Umbilical cord (tissue), 2 donors: ENCODE results near the gene METRNL. TPM values are rescaled to one million over a fixed set of nuclear protein-coding genes. Genes with fewer than 3 reads are reported as not detected.

ENCODE experiments used
- DNase-seq: peaks from one replicate; pipeline ENCODE4 v3.0.0-alpha.2; 2015; ENCODE audit warnings: low spot score
- total RNA-seq: library from RNA; depleted of rRNA; stranded (reverse); fragments of >200 nt; gene quantifications from one replicate; pipeline ENCODE4 v1.2.3, GENCODE V29; 2014; ENCODE audit warnings: low replicate concordance; ENCODE audit not compliant: insufficient read depth

The METRNL gene
- total RNA-seq, 1 donor from 2014 or later: 74.2 TPM

- no peak for DNase-seq
Observed at GRCh38 chr17:83091257-83092141, 12.1 kb downstream of the METRNL start.

DNA sequence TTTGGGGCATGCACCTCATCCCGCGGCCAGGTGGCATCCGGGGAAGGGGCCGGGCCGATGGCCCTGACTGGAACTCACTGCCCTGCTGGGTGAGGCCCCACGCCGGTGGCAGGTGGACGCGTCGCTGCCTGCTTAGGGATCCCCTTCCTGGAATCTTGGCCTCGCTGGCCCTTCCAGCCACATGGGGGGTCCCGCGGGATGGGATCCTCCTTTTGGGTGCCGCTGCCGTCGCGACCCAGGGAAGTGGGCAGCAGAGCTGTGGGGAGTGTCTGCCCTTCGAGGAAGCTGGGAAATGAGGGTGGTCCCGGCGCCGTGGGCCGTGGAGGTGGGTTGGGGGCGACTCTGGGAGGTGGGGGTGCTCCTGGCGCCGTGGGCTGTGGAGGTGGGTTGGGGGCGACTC is 12.8 kb downstream of the METRNL start:
- no peak for DNase-seq

DNA sequence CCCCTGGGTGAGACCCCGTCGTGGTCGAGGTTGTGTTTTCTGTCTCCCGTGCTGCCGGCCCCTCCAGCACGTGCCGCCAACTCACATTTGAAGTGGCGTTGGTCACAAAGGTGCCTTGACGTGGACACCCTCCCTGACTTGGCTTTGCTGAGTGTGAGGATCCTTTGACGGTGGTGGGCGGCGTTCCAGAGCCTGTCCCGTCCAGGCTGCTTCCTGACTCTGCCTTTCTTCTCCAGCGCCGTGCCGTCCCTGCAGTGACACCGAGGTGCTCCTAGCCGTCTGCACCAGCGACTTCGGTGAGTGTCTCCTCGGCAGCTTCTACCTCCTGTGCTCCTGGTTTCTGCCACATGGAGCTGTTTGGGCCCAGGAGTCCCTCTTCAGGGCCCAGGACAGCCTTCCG is 13.5 kb downstream of the METRNL start:
- no peak for DNase-seq

DNA sequence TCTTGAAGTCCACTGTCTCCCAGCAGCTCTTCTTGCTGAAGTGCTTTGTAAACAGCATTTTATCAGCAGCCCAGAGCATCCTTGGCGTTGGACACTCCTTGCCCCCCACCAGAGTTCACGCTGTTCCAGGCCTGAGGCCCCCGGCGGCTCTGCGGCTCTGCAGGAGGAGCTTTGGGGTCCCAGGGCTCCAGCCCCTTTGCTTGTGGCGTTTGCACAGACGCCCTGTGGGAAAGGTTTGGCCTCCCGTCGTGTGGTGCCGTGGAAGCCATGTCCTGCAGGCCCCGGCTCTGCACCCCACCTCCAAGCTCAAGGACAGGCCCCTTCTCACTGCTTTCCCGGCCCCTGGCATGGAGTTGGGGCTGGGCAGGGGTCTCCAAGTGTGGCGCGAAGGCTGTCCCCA is 14.1 kb downstream of the METRNL start:
- no peak for DNase-seq

GRCh38 chr17:83094291-83094690 is 14.9 kb downstream of the METRNL start:
- no peak for DNase-seq

DNA sequence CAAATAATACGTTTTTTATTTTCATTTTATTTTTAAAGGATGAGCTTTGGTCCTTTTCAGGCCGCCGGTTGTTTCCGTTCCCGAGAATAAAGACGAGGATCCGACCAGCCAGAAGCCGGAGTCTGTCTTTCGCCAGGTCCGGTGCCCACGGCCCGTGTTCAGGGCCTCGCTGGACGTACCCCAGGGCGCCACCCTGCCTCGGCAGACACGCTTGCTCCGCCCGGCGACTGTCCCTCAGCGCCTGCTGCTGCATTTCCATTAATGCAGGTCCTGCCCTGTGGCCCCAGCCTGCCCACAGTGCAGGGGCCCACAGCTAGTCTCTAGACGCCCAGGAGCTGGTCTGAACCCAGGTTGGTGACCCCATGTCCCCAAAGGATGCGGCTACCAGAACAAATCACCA is 15.6 kb downstream of the METRNL start:
- DNase-seq: no peak

- no peak for DNase-seq
Observed at GRCh38 chr17:83096401-83097224, 17.2 kb downstream of the METRNL start.

- DNase-seq: no peak
Observed at GRCh38 chr17:83097831-83098230, 18.4 kb downstream of the METRNL start.

GRCh38 chr17:83098241-83099085 is 19.1 kb downstream of the METRNL start:
- no peak for DNase-seq

- no peak for DNase-seq
Observed at GRCh38 chr17:83099086-83099555, 19.7 kb downstream of the METRNL start.

DNA sequence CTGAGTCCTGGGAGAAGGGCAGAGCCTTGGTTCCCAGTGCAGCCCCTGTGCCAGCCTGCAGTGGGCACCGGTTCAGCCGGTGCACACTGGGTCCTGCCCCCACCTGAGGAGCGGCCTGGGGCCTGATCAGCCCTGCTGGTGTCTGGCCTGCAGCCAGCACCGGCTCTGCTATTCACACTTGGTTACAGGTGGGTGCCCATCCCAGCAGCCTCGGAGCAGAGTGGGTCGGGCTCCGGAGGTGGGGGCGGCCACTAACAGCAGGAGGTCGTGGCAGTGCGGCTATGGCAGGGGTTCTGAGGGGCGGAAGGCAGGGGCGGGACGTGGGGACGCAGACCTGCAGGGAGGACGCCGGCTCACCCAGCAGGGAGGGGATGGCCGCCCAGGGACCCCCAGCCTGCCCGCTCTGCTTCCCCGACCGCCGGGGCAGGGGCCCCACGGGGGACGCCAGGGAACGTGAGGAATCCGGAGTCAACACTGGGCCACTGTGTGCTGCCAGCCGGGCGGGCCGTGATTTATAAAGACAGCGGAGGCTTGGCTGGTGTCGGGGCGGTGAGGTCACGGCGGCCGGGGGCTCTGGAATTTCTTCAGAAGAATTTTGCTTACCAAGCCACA is 20.3 kb downstream of the METRNL start:
- peak; percentile 76 for DNase-seq

DNA sequence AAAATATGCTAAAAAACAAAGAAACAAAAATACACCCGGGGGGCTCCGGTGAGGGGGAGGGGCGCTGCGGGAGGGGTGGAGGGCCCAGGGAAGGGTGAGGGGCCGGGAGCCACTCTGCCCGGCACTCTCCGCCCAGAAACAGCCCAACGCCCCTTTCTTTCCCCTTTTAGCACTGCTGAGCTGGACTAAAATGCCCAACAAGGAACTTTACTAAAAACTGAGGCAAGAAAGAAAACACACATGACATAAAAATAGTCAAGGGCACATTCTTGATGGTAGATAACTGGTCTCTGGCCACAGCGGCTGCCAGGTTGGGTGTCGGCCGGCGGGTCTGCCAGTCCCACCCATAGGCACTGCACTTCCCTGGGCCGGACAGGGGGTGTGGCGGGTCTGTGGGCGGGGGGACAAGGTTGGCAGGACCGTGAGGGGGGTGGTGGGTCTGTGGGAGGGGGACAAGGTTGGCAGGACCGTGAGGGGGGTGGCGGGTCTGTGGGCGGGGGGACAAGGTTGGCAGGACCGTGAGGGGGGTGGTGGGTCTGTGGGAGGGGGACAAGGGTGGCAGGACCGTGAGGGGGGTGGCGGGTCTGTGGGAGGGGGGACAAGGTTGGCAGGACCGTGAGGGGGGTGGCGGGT is 20.9 kb downstream of the METRNL start:
- DNase-seq: peak; percentile 66

- DNase-seq: no peak
Observed at GRCh38 chr17:83100853-83101391, 21.5 kb downstream of the METRNL start.

GRCh38 chr17:83101805-83102480 is 22.5 kb downstream of the METRNL start:
- no peak for DNase-seq

DNA sequence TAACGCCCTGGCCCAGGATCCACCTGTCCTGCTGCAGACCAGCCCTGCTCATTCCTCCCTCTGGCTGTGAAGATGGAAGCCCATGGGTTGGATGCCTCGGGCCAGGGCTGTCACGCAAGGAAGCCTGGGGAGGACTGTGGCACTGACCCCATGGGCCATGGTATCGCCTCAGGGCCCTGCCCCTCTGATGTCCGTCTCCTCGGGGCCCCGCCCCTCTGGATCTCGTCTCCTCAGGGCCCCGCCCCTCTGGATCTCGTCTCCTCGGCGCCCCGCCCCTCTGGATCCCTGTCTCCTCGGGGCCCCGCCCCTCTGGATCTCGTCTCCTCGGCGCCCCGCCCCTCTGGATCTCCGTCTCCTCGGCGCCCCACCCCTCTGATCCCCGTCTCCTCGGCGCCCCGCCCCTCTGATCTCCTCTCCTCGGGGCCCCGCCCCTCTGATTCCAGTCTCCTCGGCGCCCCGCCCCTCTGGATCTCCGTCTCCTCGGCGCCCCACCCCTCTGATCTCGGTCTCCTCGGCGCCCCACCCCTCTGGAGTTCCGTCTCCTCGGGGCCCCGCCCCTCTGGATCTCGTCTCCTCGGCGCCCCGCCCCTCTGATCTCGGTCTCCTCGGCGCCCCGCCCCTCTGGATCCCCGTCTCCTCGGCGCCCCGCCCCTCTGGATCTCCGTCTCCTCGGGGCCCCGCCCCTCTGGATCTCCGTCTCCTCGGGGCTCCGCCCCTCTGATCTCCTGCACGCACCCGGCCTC is 24.0 kb downstream of the METRNL start:
- no peak for DNase-seq

DNA sequence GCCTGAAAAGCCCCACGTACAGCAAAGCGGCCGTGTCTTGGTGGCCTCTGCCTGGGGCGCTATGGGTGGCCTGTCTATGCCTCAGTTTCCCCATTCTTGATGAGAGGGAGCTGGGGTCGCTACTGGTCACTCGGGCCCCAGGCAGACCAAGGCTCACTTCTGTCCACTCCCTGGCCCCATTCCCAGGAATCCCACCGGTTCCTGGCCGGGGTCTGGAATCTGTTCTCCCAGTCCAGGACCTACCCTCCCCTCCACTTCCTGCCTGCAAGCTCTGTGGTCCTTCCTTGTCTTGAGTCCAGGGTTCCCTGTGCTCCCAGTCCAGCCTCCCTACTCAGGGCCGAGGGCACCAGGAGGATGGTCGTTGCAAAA is 24.5 kb downstream of the METRNL start:
- no peak for DNase-seq

GRCh38 chr17:83104577-83105505 is 25.4 kb downstream of the METRNL start:
- DNase-seq: no peak

- DNase-seq: no peak
Observed at GRCh38 chr17:83105512-83105911, 26.1 kb downstream of the METRNL start.
